NCI-H2107 treated with DMSO at 0.1 percent for 48 hours (cell line): ENCODE results near the gene CNDP1.
A peak's percentile ranks its signal among the peaks of the same experiment; 100 is the strongest.
"Not testable (repeated sequence)": the region's sequence is repeated elsewhere in the genome, so short reads cannot be mapped to it uniquely, and the experiment has no call there.

Source experiments
- DNase-seq: peaks from one replicate; lab custom pipeline; 2025; ENCODE audit not compliant: unreplicated experiment; lab: John Stamatoyannopoulos, UW

The CNDP1 gene

DNA sequence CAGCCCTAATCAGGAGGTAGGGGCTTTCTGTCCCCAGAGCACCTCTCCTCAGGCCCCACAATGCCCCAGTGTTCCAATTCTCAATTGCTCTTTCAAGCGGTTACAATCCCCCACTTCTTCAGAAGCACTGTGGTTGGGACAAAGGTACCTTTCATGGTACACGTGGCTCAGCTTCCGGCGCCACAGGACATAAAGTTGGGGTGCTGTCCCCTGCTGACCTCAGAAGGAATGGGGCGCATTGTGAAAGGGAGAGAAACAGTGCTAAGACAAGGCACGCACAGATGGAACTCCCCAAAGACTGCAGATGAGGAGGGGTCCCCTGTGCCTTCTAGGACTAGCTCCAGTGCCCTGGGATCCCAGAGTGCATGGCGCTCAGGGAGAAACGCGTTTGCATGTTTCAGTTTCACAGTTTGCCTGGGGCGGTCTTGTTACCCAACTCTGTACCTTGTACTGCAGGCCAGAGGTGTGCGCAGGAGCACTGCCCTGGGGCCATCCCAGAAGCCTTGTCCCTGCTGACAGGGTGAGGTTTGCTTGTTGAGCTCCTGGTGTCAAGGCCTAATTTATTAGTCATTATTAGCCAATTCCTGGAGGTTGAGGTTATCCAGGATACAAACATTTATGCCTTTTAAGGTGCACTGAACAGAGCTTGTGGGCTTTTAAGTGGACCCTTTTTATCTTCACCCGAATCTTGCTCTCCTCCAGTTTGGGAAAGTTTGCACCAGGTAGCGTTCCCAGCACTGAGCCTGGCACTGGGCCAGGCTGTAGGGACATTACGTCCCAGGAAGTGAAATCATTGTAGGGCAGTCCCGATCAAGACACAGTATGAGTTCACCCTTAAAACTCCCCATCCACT is 7.6 kb downstream of the CNDP1 start:
- no peak for DNase-seq

- no peak for DNase-seq
These were observed 10.6 kb downstream of the CNDP1 start for GRCh38 chr18:74544898-74545297.

DNA sequence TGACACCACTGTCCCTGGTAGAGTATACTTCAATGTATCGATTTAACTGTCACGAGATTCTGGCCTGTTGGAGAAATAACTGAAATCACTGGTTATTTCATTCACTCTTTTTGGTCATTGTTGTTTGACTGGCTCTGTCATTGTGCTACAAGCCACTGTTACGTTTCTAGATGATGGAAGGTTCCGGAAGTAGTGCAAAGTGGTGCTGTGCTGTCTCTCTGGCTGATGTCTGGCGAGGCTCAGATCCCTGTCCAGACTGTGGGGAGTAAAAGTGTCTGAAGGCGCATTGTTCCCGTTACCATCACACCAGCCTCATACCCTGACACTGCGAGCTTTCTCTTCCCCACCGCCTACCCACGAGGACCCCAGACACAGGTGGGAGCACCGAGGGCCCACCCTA is 11.7 kb downstream of the CNDP1 start:
- DNase-seq = no peak

GRCh38 chr18:74546751-74547530 is 12.6 kb downstream of the CNDP1 start:
- DNase-seq = no peak

DNA sequence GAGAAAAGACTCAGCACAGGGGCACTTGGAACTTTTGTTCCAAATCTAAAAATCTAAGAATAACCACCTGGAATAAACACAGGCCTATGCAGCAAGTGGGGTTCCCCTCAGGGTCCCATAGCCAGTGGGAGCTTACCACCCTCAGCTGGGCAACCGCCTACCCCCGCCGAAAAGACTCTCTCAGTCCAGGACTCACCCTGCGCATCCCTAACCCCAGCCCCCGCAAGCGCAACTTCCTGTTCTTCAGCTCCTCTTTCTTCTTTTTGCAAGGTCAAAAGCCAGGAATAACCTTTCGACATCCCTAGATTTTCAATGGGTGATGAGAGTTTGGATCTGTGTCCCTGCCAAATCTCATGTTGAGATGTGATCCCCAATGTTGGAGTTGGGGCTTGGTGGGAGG is 13.6 kb downstream of the CNDP1 start:
- no peak for DNase-seq

- no peak for DNase-seq
These were observed 15.3 kb downstream of the CNDP1 start for GRCh38 chr18:74549591-74550104.

GRCh38 chr18:74550886-74551285 is 16.6 kb downstream of the CNDP1 start:
- no peak for DNase-seq

DNA sequence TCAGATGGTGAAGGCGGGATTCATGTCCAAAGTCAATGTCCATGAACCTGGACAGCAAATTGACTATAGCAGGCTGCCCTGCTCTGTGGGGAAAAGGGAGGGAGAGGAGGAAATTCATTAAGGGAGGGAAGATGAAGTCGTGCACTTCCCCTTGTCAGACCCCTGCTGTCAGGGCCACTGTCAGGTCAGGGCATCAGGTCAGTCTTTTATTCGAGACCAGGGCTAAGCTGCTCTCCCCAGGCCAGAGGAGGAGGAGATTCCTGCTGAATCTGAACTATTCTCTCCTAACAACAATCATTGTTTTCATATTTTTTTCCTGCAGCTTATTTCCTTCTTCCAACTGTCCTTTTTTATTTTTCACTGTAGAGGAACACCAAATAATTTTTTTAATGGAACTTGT is 17.2 kb downstream of the CNDP1 start:
- DNase-seq = no peak

DNA sequence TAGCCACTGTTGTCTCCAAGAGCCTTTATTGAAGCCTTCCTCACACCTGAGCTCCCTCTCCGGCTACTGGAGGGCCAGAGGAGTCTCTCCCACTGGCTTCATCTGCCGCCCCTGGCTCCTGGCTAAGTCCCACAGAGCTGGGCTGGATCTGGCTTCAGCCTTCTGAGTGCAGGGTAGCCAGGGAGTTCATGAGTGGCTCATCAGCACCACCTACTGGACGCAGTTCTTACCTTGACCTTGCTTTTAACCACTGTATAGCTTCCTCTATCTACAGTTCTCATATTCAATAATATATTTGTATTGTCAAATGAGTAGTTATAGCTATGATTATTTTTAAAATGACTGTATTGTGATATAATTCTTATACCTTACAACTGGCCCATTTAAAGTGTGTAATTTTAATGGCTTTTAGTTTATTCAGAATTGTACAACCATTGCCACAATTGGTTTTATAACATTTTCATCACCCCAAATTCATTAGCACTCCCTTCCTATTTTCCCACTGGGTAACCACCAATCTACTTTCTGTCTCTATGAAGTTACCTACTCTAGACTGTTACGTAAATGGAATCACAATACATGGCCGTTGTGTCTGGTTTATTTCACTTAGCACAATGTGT is 17.7 kb downstream of the CNDP1 start:
- peak; percentile 91 for DNase-seq

DNA sequence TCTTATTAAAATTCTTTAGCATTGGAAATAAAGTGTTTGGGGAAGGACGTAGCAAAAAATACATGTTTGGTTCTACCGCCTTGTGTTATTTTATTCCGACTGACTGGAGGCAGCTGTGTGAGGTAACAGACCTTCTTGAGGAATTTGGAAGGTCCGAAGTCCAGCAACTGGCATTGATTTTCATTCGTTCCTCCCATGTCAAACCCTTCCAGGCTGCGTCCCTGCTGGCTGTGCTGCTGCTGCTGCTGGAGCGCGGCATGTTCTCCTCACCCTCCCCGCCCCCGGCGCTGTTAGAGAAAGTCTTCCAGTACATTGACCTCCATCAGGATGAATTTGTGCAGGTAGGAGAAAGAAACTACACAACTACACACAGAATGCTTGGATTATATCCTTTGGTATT is 21.8 kb downstream of the CNDP1 start:
- DNase-seq = no peak

DNA sequence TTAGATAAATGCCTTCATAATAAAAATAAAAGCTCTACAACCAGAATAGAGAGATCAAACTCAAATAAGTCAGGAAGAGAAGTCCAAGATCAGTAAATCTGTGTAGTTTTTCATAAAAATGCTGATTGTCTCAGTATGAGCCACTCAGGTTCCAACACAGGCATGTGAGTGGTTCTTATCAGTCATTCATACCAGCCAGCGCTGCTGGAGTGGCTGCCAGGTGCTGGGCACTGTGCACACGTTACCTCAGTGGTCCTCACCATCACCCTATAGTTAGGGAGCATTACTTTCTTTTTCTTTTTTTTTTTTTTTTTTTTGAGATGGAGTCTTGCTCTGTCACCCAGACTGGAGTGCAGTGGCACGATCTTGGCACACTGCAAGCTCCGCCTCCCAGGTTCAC is 23.8 kb downstream of the CNDP1 start:
- DNase-seq = no peak

DNA sequence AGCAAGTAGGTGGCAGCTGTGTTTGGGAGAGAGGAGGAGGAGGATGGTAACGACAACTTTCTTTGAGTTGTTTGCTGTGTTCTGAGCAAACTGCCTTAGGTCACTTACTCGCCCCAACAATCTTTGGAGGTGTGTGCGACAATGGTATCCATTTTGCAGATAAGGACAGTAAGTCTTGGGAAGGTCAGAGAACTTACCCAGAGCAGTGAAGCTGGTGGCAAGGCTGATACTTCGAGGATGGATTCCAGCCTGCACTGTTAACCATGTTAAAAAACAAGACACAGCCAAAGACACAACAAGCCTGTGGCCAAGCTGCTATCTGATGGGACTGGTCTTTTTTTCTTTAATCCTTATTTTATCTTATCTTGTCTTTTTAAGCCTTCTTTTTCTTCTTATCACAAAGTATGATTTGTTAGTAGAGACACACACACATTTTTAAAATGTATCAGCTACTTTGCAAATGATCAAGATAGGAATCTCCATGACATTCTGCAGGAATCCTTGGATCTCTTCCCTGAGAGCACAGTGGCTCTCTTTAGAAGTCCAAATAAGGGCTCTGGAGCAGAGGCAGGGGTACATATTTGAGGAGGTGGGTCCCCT is 27.9 kb downstream of the CNDP1 start:
- no peak for DNase-seq

GRCh38 chr18:74562775-74563174 is 28.5 kb downstream of the CNDP1 start:
- DNase-seq = no peak

DNA sequence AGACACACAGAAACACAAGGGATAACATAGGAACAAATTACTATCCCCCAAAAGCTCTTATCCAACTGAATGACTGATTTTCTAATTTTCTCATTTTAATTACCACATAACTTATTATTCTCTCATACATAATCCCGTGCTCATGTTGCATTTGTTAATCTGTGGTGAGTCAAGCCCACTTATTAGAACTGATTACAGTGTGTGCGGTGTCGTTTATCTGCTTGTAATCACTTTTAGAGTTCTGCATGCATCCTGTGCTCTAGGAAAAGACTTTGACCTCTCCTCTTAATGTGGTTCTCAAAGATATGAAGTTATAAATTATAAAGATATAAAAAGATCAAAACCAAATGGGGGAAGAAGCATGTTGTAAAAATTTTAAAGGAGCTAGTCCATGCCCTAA is 29.7 kb downstream of the CNDP1 start:
- DNase-seq = no peak

DNA sequence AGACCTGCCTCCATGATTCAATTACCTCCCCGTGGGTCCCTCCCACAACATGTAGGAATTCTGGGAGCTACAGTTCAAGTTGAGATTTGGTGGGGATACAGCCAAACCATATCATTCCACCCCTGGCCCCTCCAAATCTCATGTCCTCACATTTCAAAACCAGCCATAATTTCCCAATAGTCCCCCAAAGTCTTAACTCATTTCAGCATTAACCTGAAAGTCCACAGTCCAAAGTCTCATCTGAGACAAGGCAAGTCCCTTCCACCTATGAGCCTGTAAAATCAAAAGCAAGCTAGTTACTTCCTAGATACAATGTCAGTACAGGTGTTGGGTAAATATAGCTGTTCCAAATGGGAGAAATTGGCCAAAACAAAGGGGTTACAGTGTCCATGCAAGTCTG is 30.9 kb downstream of the CNDP1 start:
- DNase-seq = not testable (repeated sequence)

- not testable (repeated sequence) for DNase-seq
These were observed 31.7 kb downstream of the CNDP1 start for GRCh38 chr18:74565993-74566392.

- DNase-seq = no peak
These were observed 33.5 kb downstream of the CNDP1 start for GRCh38 chr18:74567822-74568221.

DNA sequence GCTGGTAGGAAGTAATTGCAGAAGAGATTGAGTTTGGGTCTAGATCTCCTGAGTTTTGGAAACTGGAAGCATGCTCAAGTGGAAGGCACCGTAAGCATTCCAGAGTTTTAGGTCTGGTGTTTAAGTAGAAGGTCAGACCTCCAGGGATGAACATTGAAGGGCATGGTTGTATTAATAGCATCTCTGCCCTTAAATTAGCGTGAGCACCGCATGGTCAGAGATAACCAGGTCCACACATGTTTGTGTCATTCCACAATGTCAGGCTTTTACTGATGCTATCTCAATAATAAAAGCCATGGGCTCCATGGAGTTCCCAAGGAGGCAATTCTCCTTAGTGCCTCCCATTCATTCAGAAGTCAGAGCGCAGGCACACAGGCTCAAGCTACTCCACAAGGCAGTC is 35.1 kb downstream of the CNDP1 start:
- DNase-seq = no peak

GRCh38 chr18:74570266-74570665 is 36.0 kb downstream of the CNDP1 start:
- DNase-seq = no peak

DNA sequence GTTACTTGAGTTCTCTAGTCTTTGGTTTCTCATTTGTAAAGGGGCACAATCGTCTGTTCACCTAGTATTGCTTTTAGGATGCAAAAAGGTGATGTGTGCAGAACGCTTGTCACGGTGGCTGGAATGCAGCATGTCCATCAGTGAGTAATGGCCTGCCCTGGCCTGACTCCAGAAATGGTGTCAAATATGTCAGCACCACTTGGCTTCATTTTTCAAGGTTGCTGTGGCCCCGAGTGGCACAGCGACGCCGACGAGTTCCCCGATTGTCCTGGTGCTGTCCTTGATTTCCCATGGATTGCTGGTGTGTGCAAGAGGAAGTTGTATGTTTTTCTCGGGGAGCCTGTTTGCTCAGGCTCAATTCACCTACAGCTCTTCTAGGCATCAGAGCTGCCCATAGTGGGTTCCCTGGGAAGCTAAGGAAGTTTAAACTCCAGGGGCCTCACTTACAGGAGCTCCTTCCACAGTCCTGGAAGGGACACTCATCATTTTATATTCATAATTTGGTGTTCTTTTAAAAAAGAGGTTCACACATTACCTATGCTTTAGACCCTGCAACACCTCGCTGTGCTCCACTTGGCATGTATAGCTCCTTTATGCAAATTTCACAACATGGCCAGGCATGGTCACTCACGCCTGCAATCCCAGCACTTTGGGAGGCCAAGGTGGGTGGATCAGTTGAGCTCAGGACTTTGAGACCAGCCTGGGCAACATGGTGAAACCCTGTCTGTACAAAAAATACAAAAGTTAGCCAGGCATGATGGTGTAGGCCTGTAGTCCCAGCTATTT is 37.8 kb downstream of the CNDP1 start:
- DNase-seq = no peak

GRCh38 chr18:74573053-74573452 is 38.8 kb downstream of the CNDP1 start:
- no peak for DNase-seq
